ENCODE data around the gene HERC5. TPM values are rescaled to one million over a fixed set of nuclear protein-coding genes. Genes with fewer than 3 reads are reported as not detected.
"Not testable (repeated sequence)": the region's sequence is repeated elsewhere in the genome, so short reads cannot be mapped to it uniquely, and the experiment has no call there.

Gene HERC5
- total and polyA plus RNA-seq, 2 experiments from 2014 or later, result 0.10 to 0.32 TPM

DNA sequence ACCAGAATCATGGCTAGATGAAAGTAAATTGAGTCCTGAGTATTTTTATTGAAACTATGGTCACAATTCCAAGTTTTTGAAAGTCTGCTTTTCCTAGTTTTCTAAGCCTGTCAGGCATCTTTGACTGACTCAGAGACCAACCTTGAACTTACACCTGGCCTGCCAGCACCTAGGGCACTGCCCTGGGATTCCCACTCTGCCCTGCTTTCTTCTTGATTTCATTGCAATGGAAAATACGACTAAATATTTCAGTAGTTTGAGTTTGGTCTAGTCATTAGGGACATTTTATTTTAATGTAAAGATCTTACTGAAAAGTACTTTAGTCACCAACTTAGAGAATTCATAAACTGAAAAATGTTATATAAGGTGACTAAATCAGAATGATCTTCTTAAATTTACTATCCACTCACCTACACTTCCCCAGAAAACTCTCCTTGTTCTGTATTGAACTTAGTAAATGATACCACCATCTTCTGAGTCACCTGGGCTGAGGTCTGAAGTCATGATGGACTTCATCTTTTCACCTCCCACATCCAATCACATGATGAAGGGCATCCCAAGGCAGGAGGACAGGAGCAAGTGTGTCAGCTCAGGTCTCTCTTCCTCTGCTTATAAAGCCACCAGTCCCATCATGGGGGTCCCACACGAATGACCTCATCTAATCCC is 78.3 kb downstream of the HERC5 start:
- H2AFZ ChIP-seq, result peak overlapping the region; percentile 16; the same call in 1 of the 2 replicates
- TF ChIP-seq EZH2phosphoT487 (IDR thresholded peaks at IDR 0.05; ENCODE audit: insufficient read depth, low read depth) (no peak), EZH2 (IDR thresholded peaks at IDR 0.05; ENCODE audit: insufficient read depth, poor library complexity, severe bottlenecking) (no peak)
- DNase-seq, result no peak
- H3K27me3 ChIP-seq (replicated peaks; ENCODE audit: insufficient read depth), result no peaks in the 10 kb centered on the region
- no peaks in the 10 kb centered on the region for H3K36me3 ChIP-seq (ENCODE audit: low read depth)
- peaks cover 37% of the 10 kb centered on the region for H3K4me1 ChIP-seq (ENCODE audit: insufficient read depth)
- H3K79me2 ChIP-seq (ENCODE audit: insufficient read depth), result peaks cover 14% of the 10 kb centered on the region
- peak overlapping the region; percentile 71 for H3K4me2 ChIP-seq (ENCODE audit: unreplicated experiment)
- peak overlapping the region; percentile 57; the same call in 1 of the 2 replicates for H3K4me3 ChIP-seq
- WGBS, 2 experiments (ENCODE audit: low coverage in 1 of 2, low lambda C conversion rate in 2 of 2, missing lambda C conversion rate in 2 of 2), result 77 to 79% methylated on average over 2 of the region's 2 CpGs
- H3K9me3 ChIP-seq (ENCODE audit: low read depth), result no peaks in the 10 kb centered on the region
- H4K20me1 ChIP-seq (ENCODE audit: insufficient read depth), result no peaks in the 10 kb centered on the region
- H3K27ac ChIP-seq, result peak overlapping the region; percentile 99
- H3K9me2 ChIP-seq (ENCODE audit: insufficient read depth), result no peaks in the 10 kb centered on the region; the same call in 1 of the 2 replicates
- peak overlapping the region; percentile 81 for H3K9ac ChIP-seq
- in situ Hi-C loops (cut with MboI), result loop anchor here (10.0 to 25.0 kb wide), 3 partner anchors 120 to 490 kb away; no protein-coding TSS in a partner anchor
- H3F3A ChIP-seq (ENCODE audit: insufficient read depth), result peaks cover 37% of the 10 kb centered on the region

DNA sequence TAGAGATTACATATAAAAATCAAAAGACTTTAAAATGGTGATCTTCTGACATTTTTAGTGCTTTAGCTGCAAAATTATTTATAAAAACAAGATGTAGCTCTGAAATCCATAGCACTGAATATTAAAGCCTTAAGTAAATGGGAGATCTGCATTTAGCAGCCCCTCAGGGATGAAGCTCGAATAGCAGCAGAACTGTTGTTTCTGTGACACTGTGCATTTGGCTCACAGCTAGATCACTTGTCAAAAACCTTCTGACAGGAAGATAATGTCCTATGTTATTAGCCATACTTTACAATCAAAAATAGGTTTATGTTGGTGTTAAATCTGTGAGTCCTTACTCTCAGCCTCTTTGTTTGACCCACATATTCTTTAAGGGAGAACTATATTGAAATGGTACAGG is 80.8 kb downstream of the HERC5 start:
- Histone ChIP-seq H3K9me3 (ENCODE audit: low read depth) (no peaks in the 10 kb centered on the region), H3K4me1 (ENCODE audit: insufficient read depth) (peaks cover 29% of the 10 kb centered on the region), H4K20me1 (ENCODE audit: insufficient read depth) (no peaks in the 10 kb centered on the region), H3K4me2 (ENCODE audit: unreplicated experiment) (no peak overlapping the region), H3K27me3 (replicated peaks; ENCODE audit: insufficient read depth) (no peaks in the 10 kb centered on the region), H3K27ac (no peak overlapping the region), H2AFZ (peak overlapping the region; percentile 31; the same call in 1 of the 2 replicates), H3K79me2 (ENCODE audit: insufficient read depth) (no peaks in the 10 kb centered on the region), H3F3A (ENCODE audit: insufficient read depth) (peaks cover 33% of the 10 kb centered on the region), H3K9ac (no peak overlapping the region), H3K36me3 (ENCODE audit: low read depth) (no peaks in the 10 kb centered on the region), H3K4me3 (no peak overlapping the region), H3K9me2 (ENCODE audit: insufficient read depth) (no peaks in the 10 kb centered on the region; the same call in 1 of the 2 replicates)
- TF ChIP-seq EZH2phosphoT487 (IDR thresholded peaks at IDR 0.05; ENCODE audit: insufficient read depth, low read depth) (no peak), EZH2 (IDR thresholded peaks at IDR 0.05; ENCODE audit: insufficient read depth, poor library complexity, severe bottlenecking) (no peak)
- DNase-seq, result no peak
- in situ Hi-C loops (cut with MboI), result loop anchor here (10.0 to 25.0 kb wide), 3 partner anchors 117 to 487 kb away; no protein-coding TSS in a partner anchor
- WGBS, 2 experiments (ENCODE audit: low coverage in 1 of 2, low lambda C conversion rate in 2 of 2, missing lambda C conversion rate in 2 of 2), result 93 to 98% methylated on average over 1 of the region's 1 CpG

DNA sequence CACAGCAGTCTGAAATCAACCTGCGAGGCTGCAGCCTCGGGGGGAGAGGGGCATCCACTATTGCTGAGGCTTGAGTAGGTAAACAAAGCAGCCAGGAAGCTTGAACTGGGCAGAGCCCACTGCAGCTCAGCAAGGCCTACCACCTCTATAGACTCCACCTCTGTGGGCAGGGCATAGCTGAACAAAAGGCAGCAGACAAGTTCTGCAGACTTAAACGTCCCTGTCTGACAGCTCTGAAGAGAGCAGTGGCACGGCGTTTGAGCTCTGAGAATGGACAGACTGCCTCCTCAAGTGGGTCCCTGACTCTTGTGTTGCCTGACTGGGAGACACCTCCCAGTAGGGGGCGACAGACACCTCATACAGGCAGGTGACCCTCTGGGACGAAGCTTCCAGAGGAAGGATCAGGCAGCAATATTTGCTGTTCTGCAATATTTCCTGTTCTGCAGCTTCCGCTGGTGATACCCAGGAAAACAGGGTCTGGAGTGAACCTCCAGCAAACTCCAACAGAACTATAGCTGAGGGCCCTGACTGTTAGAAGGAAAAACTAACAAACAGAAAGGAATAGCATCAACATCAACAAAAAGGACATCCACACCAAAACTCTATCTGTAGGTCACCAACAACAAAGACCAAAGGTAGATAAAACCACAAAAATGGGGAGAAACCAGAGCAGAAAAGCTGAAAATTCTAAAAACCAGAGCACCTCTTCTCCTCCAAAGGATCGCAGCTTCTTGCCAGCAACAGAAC is 82.6 kb downstream of the HERC5 start:
- not testable (repeated sequence) for H3K4me2 ChIP-seq (ENCODE audit: unreplicated experiment); H4K20me1 ChIP-seq (ENCODE audit: insufficient read depth); H3K9me3 ChIP-seq (ENCODE audit: low read depth); H3K4me3 ChIP-seq; H3K27ac ChIP-seq; H3K79me2 ChIP-seq (ENCODE audit: insufficient read depth); H3K27me3 ChIP-seq (replicated peaks; ENCODE audit: insufficient read depth); H3K9me2 ChIP-seq (ENCODE audit: insufficient read depth); H3K36me3 ChIP-seq (ENCODE audit: low read depth); H3K9ac ChIP-seq
- H3F3A ChIP-seq (ENCODE audit: insufficient read depth), result peaks cover 15% of the 10 kb centered on the region
- DNase-seq, result peak; percentile 50
- 33 to 38% methylated on average over 9 of the region's 9 CpGs for WGBS, 2 experiments (ENCODE audit: low coverage in 1 of 2, low lambda C conversion rate in 2 of 2, missing lambda C conversion rate in 2 of 2)
- peaks cover 13% of the 10 kb centered on the region for H3K4me1 ChIP-seq (ENCODE audit: insufficient read depth)
- in situ Hi-C loops (cut with MboI), result loop anchor here (10.0 to 25.0 kb wide), 3 partner anchors 115 to 485 kb away; no protein-coding TSS in a partner anchor
- H2AFZ ChIP-seq, result peak overlapping the region; percentile 57

DNA sequence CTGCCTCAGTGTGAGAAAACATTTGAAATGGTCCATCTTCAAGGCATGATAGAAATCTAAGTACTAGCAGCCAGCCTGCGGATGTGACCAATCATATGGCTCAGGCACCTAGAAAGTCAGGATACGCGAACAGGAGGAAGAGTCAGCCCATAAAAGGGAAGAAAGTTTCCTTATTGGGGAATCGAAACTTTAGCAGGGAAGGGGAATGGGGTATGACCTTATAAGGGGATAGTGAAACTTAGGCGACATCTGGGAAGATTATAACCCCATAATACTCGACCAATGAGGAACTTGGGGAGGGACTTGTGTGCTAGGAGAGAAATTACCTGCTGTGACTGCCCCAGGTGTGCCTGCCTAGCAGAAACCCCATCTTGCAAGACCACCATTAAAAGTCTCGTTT is 92.9 kb downstream of the HERC5 start:
- Histone ChIP-seq H3K4me3 (no peak overlapping the region), H3K9me3 (ENCODE audit: low read depth) (no peaks in the 10 kb centered on the region), H3F3A (ENCODE audit: insufficient read depth) (no peaks in the 10 kb centered on the region), H3K4me1 (ENCODE audit: insufficient read depth) (no peaks in the 10 kb centered on the region), H4K20me1 (ENCODE audit: insufficient read depth) (no peaks in the 10 kb centered on the region), H3K9ac (no peak overlapping the region), H3K79me2 (ENCODE audit: insufficient read depth) (no peaks in the 10 kb centered on the region), H3K4me2 (ENCODE audit: unreplicated experiment) (no peak overlapping the region), H2AFZ (no peak overlapping the region), H3K9me2 (ENCODE audit: insufficient read depth) (no peaks in the 10 kb centered on the region), H3K27ac (no peak overlapping the region), H3K27me3 (replicated peaks; ENCODE audit: insufficient read depth) (no peaks in the 10 kb centered on the region), H3K36me3 (ENCODE audit: low read depth) (no peaks in the 10 kb centered on the region)
- in situ Hi-C loops (cut with MboI), result loop anchor here (25.0 kb wide), 1 partner anchor 262 kb away; no protein-coding TSS in a partner anchor
- TF ChIP-seq EZH2phosphoT487 (IDR thresholded peaks at IDR 0.05; ENCODE audit: insufficient read depth, low read depth) (no peak), EZH2 (IDR thresholded peaks at IDR 0.05; ENCODE audit: insufficient read depth, poor library complexity, severe bottlenecking) (no peak)
- WGBS, 2 experiments (ENCODE audit: low coverage in 1 of 2, low lambda C conversion rate in 2 of 2, missing lambda C conversion rate in 2 of 2), result 79 to 81% methylated on average over 7 of the region's 7 CpGs
- no peak for DNase-seq

Other genes with a start within 250 kb of the HERC5 start
- gene PPM1K, start 172.6 kb upstream of the HERC5 start, total RNA-seq (2014; rRNA removed; shearing (Covaris generic)), result 4.6 and 8.2 TPM in 2 replicates
- gene PPM1K, start 172.6 kb upstream of the HERC5 start, polyA plus RNA-seq (2016; fragmentation: Nextera tagmentation; extraction: Ambion mirVana), result 4.3 and 5.5 TPM in 2 replicates
- 0.51 and 1.1 TPM in 2 replicates for gene HERC6, start 78.3 kb upstream of the HERC5 start, total RNA-seq (2014; rRNA removed; shearing (Covaris generic))
- 1.2 and 1.3 TPM in 2 replicates for gene HERC6, start 78.3 kb upstream of the HERC5 start, polyA plus RNA-seq (2016; fragmentation: Nextera tagmentation; extraction: Ambion mirVana)
- 93.8 and 118 TPM in 2 replicates for gene PYURF, start 66.7 kb downstream of the HERC5 start, total RNA-seq (2014; rRNA removed; shearing (Covaris generic))
- 178 TPM in 2 replicates for gene PYURF, start 66.7 kb downstream of the HERC5 start, polyA plus RNA-seq (2016; fragmentation: Nextera tagmentation; extraction: Ambion mirVana)
- gene HERC3, start 135.4 kb downstream of the HERC5 start, total RNA-seq (2014; rRNA removed; shearing (Covaris generic)), result 18.0 and 27.6 TPM in 2 replicates
- 22.7 and 25.8 TPM in 2 replicates for gene HERC3, start 135.4 kb downstream of the HERC5 start, polyA plus RNA-seq (2016; fragmentation: Nextera tagmentation; extraction: Ambion mirVana)
- 0.89 and 8.8 TPM in 2 replicates for gene NAP1L5, start 240.7 kb downstream of the HERC5 start, total RNA-seq (2014; rRNA removed; shearing (Covaris generic))
- gene NAP1L5, start 240.7 kb downstream of the HERC5 start, polyA plus RNA-seq (2016; fragmentation: Nextera tagmentation; extraction: Ambion mirVana), result 5.2 and 6.7 TPM in 2 replicates